Adipocyte (in vitro differentiated cells): ENCODE results near the gene TTC4.
"Not testable (repeated sequence)": the region's sequence is repeated elsewhere in the genome, so short reads cannot be mapped to it uniquely, and the experiment has no call there.

Source experiments
- DNase-seq: peaks from one replicate; pipeline ENCODE4 v3.0.0-alpha.2; 2015; ENCODE audit warnings: low read depth
- H3K27me3 ChIP-seq: replicated peaks from 2 replicates; pipeline ENCODE4 v1.7.0; 2013; ENCODE audit warnings: mild to moderate bottlenecking, low read length, moderate library complexity; ENCODE audit not compliant: control insufficient read depth, insufficient read depth
- H3K36me3 ChIP-seq: 2 replicates; pipeline ENCODE4 v1.7.0; 2013; ENCODE audit warnings: low read length, mild to moderate bottlenecking, moderate library complexity; ENCODE audit not compliant: control insufficient read depth, insufficient read depth, severe bottlenecking
- H3K4me1 ChIP-seq: 2 replicates; pipeline ENCODE4 v1.7.0; 2013; ENCODE audit warnings: mild to moderate bottlenecking, low read length, moderate library complexity; ENCODE audit not compliant: control insufficient read depth, insufficient read depth
- H3K4me3 ChIP-seq: 2 replicates; pipeline ENCODE4 v1.7.0; 2013; ENCODE audit warnings: mild to moderate bottlenecking, low read length, moderate library complexity
- H3K9ac ChIP-seq: 2 replicates; pipeline ENCODE4 v1.7.0; 2013; ENCODE audit warnings: mild to moderate bottlenecking, low read length, moderate library complexity
- H3K9me3 ChIP-seq: 2 replicates; pipeline ENCODE4 v1.7.0; 2013; ENCODE audit warnings: mild to moderate bottlenecking, low read length, moderate library complexity; ENCODE audit not compliant: control insufficient read depth

The TTC4 gene

DNA sequence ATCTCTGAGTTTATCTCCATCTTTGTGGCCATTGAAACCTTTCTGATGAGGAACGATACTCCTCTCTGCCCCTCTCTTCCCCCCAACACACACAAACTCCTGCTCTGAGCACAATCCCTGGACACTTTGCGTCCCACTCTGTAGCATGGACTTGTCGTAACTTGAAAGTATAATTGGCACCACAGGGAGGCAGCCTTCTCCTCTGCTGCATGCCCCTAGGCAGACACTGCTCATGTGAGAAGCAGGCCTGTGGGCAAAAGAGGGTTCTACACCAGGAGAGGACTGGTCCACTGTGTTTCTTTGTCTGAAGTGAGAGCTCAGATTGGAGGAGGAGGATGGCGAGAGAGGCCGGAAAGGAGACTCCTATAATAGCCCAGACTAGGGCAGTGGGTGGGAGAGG is 52.4 kb downstream of the TTC4 start:
- Histone ChIP-seq H3K9me3 (no peaks in the 10 kb centered on the region), H3K4me3 (no peak overlapping the region), H3K27me3 (peaks cover 7% of the 10 kb centered on the region), H3K9ac (no peak overlapping the region), H3K4me1 (peaks cover 7% of the 10 kb centered on the region), H3K36me3 (no peaks in the 10 kb centered on the region)
- DNase-seq, result no peak

DNA sequence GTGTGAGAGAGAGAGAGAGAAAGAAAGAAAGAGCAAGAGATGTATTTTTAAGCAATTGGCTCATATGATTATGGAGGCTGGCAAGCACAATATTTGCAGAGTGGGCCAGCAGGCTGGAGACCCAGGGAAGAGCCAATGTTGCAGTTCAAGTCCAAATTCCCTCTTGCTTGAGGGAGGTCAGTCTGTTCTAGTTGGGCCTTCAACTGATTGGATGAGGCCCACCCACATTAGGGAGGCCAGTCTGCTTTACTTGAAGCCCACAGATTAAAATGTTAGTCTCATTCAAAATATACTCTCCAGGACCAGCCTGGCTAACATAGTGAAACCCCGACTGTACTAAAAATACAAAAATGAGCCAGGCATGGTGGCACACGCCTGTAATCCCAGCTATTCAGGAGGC is 57.3 kb downstream of the TTC4 start:
- Histone ChIP-seq H3K4me1 (no peaks in the 10 kb centered on the region), H3K27me3 (peaks cover 11% of the 10 kb centered on the region), H3K9me3 (no peaks in the 10 kb centered on the region), H3K9ac (no peak overlapping the region), H3K36me3 (no peaks in the 10 kb centered on the region), H3K4me3 (no peak overlapping the region)
- no peak for DNase-seq

DNA sequence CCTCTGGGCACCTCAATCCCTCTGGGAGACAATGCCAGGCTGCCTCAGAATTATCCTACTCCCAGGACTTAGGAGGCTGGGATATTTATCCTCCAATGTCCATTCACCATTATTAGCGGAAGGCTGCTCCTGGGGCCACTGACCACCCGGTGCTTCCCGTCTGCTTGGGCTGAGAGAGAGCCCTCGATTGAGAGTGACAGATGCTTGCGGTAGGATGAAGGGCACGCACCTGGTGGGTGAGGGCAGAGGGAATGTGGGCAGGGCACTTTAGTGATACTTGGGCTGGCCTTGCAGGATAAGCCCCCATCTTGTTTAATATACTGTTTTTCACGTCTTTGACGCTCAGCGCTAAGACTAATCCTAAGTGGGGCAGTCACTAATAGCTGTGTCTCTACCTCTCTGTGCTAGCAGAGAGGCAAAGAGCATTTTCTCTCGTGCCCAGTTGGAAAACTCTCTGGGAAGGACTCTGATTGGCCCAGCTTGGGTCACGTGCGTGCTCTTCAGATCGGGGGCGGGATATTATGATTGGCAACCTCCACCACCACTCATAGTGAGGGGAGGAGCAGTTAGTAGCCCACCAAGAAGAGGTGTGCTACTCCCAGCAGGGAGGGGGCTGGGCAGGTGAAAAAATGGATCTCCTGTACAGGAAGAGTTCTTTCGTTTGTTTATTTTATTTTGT is 59.3 kb downstream of the TTC4 start:
- Histone ChIP-seq H3K36me3 (no peaks in the 10 kb centered on the region), H3K27me3 (peaks cover 21% of the 10 kb centered on the region), H3K4me1 (no peaks in the 10 kb centered on the region), H3K9me3 (no peaks in the 10 kb centered on the region), H3K9ac (no peak overlapping the region), H3K4me3 (no peak overlapping the region)
- DNase-seq, result no peak

- H3K4me3 ChIP-seq, H3K36me3 ChIP-seq, H3K9me3 ChIP-seq, H3K9ac ChIP-seq, H3K4me1 ChIP-seq, DNase-seq: not testable (repeated sequence)
- H3K27me3 ChIP-seq, result peaks cover 21% of the 10 kb centered on the region
Observed at GRCh38 chr1:54775828-54776721, 60.4 kb downstream of the TTC4 start.

- H3K36me3 ChIP-seq, result no peaks in the 10 kb centered on the region
- no peak for DNase-seq
- H3K27me3 ChIP-seq, result peaks cover 29% of the 10 kb centered on the region
- H3K9me3 ChIP-seq, result no peaks in the 10 kb centered on the region
- no peak overlapping the region for H3K9ac ChIP-seq
- H3K4me1 ChIP-seq, result peaks cover 4% of the 10 kb centered on the region
- H3K4me3 ChIP-seq, result no peak overlapping the region
Observed at GRCh38 chr1:54777011-54777410, 61.4 kb downstream of the TTC4 start.

DNA sequence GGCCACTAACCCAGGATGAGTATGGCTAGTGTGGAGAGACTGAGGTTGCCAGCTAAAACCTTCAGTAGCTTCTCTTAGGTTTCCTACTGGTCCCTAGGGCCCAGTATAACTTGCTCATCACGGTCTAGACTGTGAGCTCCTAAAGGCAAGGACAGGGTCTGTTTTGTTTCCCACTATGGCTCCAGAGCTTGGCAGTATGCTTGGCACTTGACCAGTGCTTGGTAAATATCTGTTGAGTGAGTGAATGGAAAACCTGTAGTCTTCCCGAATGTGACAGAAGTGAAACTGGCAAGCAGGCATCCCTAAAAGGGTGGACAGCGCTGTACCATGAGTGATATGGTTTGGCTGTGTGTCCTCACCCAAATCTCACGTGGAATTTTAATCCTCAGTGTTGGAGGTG is 61.8 kb downstream of the TTC4 start:
- no peak for DNase-seq
- H3K9ac ChIP-seq, result no peak overlapping the region
- peaks cover 33% of the 10 kb centered on the region for H3K27me3 ChIP-seq
- no peak overlapping the region for H3K4me3 ChIP-seq
- H3K4me1 ChIP-seq, result peaks cover 4% of the 10 kb centered on the region
- H3K36me3 ChIP-seq, result no peaks in the 10 kb centered on the region
- H3K9me3 ChIP-seq, result no peaks in the 10 kb centered on the region

- DNase-seq, result no peak
- H3K9me3 ChIP-seq, result no peaks in the 10 kb centered on the region
- peaks cover 46% of the 10 kb centered on the region for H3K27me3 ChIP-seq
- H3K4me1 ChIP-seq, result peaks cover 4% of the 10 kb centered on the region
- H3K9ac ChIP-seq, result no peak overlapping the region
- H3K36me3 ChIP-seq, result no peaks in the 10 kb centered on the region
- no peak overlapping the region for H3K4me3 ChIP-seq
Observed at GRCh38 chr1:54781023-54781723, 65.5 kb downstream of the TTC4 start.

DNA sequence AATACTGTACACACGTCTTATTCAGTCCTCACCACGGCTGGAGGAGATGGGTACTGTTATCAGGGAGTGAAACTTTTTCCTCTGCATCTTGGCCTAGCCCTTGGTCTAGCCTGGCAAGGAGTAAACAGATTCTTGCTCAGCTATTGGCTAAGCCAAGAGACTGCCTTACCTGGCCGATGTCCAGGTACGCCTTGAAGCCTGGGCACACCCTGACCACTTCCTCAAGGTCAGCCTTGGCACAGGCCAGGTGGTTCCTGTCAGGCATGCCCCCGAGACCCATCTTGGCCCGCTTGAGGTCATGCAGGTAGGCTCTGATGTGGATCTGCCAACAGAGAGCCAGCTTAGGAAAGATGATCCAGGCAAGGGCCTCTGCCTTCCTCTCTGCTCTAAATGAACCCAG is 66.5 kb downstream of the TTC4 start:
- Histone ChIP-seq H3K36me3 (no peaks in the 10 kb centered on the region), H3K4me1 (peaks cover 4% of the 10 kb centered on the region), H3K27me3 (peaks cover 52% of the 10 kb centered on the region), H3K4me3 (no peak overlapping the region), H3K9me3 (no peaks in the 10 kb centered on the region), H3K9ac (no peak overlapping the region)
- no peak for DNase-seq

DNA sequence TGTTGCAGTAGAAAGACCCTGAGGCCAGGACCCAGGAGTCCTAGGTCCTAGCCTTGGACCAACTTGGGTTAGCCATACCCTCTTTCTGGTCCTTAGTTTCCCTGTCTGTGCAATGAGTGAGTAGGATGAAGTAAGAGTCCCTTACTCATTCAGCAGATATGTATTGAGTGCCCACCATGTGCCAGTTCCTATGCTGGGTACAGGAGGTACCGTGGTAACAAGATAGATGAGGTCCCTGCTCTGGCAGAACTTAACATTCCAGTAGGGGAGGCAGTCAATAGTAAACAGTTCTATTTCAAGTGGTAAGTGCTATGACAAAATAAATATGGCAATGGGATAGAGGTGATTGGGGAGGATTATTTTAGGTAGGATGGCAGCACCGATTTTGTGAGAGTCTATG is 66.9 kb downstream of the TTC4 start:
- Histone ChIP-seq H3K9me3 (no peaks in the 10 kb centered on the region), H3K27me3 (peaks cover 53% of the 10 kb centered on the region), H3K36me3 (no peaks in the 10 kb centered on the region), H3K4me1 (peaks cover 4% of the 10 kb centered on the region), H3K9ac (no peak overlapping the region), H3K4me3 (no peak overlapping the region)
- DNase-seq, result no peak

DNA sequence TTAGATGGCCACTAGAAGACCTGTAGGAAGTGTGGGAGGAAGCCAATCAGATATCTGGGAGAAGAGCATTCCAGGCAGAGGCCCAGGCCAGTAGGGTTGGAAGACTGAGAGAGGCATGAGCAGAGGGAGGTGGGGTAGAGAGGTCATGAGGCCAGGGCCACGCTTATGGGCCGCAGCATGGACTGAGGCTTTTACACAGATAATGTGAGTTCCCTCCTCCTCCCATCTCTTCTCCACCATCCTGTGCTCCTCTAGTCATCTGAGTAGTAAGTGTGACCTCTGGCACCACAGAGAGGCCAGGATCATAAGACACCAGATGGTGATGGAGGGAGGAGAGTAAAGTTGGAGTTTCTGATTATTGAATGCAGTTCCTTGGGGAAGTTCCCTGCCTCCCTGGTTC is 68.4 kb downstream of the TTC4 start:
- peaks cover 54% of the 10 kb centered on the region for H3K27me3 ChIP-seq
- no peak for DNase-seq

GRCh38 chr1:54786778-54787177 is 71.1 kb downstream of the TTC4 start:
- no peak for DNase-seq
- H3K27me3 ChIP-seq, result peaks cover 57% of the 10 kb centered on the region

More for the DNA sequence above, 68.4 kb downstream of the TTC4 start:
- Histone ChIP-seq H3K9ac (no peak overlapping the region), H3K36me3 (no peaks in the 10 kb centered on the region), H3K4me1 (peaks cover 4% of the 10 kb centered on the region), H3K4me3 (no peak overlapping the region), H3K9me3 (no peaks in the 10 kb centered on the region)

More at GRCh38 chr1:54786778-54787177, 71.1 kb downstream of the TTC4 start:
- H3K9me3 ChIP-seq, result peaks cover 2% of the 10 kb centered on the region
- H3K4me3 ChIP-seq, result no peak overlapping the region
- H3K9ac ChIP-seq, result no peak overlapping the region
- no peaks in the 10 kb centered on the region for H3K4me1 ChIP-seq
- no peaks in the 10 kb centered on the region for H3K36me3 ChIP-seq
